NB4 (cell line): Measurements from ENCODE around the gene CLCA4.

Experiments
- DNase-seq: peaks from one replicate; pipeline ENCODE4 v3.0.0; 2010; ENCODE audit warnings: low read depth
- H3K4me3 ChIP-seq: one replicate; pipeline ENCODE4 v1.5.1; 2011; ENCODE audit warnings: mild to moderate bottlenecking, low read depth, low read length, moderate library complexity
- CTCF ChIP-seq: IDR thresholded peaks from one replicate; pipeline ENCODE4 v1.5.1; 2012; ENCODE audit warnings: low read depth, low read length
- MAX ChIP-seq: IDR thresholded peaks from 2 replicates; pipeline ENCODE4 v1.6.1; 2011; ENCODE audit warnings: low read depth, low read length
- MYC ChIP-seq: IDR thresholded peaks from 2 replicates; pipeline ENCODE4 v1.6.1; 2011; ENCODE audit warnings: low read depth, low read length
- POLR2A ChIP-seq: IDR thresholded peaks from 2 replicates; pipeline ENCODE4 v1.6.1; 2011; ENCODE audit warnings: mild to moderate bottlenecking; ENCODE audit not compliant: insufficient read length; ENCODE audit errors: extremely low read depth

The CLCA4 gene

GRCh38 chr1:86503406-86504136 is 43.3 kb upstream of the CLCA4 start:
- TF ChIP-seq CTCF (no peak), MYC (no peak), MAX (no peak), POLR2A (no peak)
- no peak for DNase-seq
- no peak overlapping the region for H3K4me3 ChIP-seq

- no peak overlapping the region for H3K4me3 ChIP-seq
- no peak for DNase-seq
- no peak for TF ChIP-seq CTCF
- TF ChIP-seq POLR2A = no peak
- TF ChIP-seq MYC = no peak
- no peak for TF ChIP-seq MAX
These were observed 42.8 kb upstream of the CLCA4 start for GRCh38 chr1:86504137-86504479.

- no peak for DNase-seq
- TF ChIP-seq POLR2A = no peak
- no peak for TF ChIP-seq MAX
- no peak for TF ChIP-seq CTCF
- no peak for TF ChIP-seq MYC
- H3K4me3 ChIP-seq = no peak overlapping the region
These were observed 41.8 kb upstream of the CLCA4 start for GRCh38 chr1:86504895-86505563.

GRCh38 chr1:86505564-86505902 is 41.3 kb upstream of the CLCA4 start:
- DNase-seq = no peak
- no peak overlapping the region for H3K4me3 ChIP-seq
- TF ChIP-seq CTCF (no peak), MYC (no peak), MAX (no peak), POLR2A (no peak)

GRCh38 chr1:86507935-86508582 is 38.8 kb upstream of the CLCA4 start:
- H3K4me3 ChIP-seq = no peak overlapping the region
- DNase-seq = peak; percentile 49
- TF ChIP-seq POLR2A = no peak
- peak; percentile 29 for TF ChIP-seq CTCF
